Germinal center (tissue), 1 donor: ENCODE results near the gene CSNK1A1.
"Not testable (repeated sequence)": the region's sequence is repeated elsewhere in the genome, so short reads cannot be mapped to it uniquely, and the experiment has no call there.

Source experiments
- DNase-seq: peaks from one replicate; pipeline ENCODE4 v3.0.0; 2012; ENCODE audit warnings: mixed read lengths, low spot score

Gene CSNK1A1

GRCh38 chr5:149551227-149552037 is at the start of gene CSNK1A1:
TSS of gene CSNK1A1 (minus strand) at chr5:149551439. CDS start at chr5:149550964, 475 bp downstream.
- DNase-seq, result peak; percentile 99

GRCh38 chr5:149600932-149601331 is 49.7 kb upstream of the CSNK1A1 start:
- DNase-seq, result no peak

DNA sequence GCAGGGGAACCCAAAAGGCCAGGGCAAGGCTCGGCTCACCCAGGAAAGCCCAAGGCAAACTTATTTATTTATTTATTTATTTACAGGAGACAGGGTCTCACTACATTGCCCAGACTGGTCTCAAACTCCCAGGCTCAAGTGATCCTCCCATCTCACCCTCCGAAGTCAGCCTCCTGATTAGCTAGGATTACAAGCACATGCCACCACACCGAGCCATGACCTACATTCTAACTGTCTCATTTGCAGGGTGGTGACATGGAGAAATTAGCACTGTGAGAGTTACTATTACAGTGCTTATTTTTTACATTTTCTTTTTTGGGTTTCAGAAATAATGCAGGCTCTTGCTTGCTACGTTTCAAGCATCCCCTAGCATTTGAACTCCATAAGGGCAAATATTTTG is 48.1 kb upstream of the CSNK1A1 start:
- DNase-seq, result no peak

GRCh38 chr5:149598966-149599365 is 47.7 kb upstream of the CSNK1A1 start:
- DNase-seq, result no peak

GRCh38 chr5:149598234-149598633 is 47.0 kb upstream of the CSNK1A1 start:
- not testable (repeated sequence) for DNase-seq

- no peak for DNase-seq
Observed at GRCh38 chr5:149597618-149598017, 46.4 kb upstream of the CSNK1A1 start.

- DNase-seq, result no peak
Observed at GRCh38 chr5:149596712-149597111, 45.5 kb upstream of the CSNK1A1 start.

- DNase-seq, result not testable (repeated sequence)
Observed at GRCh38 chr5:149595105-149595504, 43.9 kb upstream of the CSNK1A1 start.

DNA sequence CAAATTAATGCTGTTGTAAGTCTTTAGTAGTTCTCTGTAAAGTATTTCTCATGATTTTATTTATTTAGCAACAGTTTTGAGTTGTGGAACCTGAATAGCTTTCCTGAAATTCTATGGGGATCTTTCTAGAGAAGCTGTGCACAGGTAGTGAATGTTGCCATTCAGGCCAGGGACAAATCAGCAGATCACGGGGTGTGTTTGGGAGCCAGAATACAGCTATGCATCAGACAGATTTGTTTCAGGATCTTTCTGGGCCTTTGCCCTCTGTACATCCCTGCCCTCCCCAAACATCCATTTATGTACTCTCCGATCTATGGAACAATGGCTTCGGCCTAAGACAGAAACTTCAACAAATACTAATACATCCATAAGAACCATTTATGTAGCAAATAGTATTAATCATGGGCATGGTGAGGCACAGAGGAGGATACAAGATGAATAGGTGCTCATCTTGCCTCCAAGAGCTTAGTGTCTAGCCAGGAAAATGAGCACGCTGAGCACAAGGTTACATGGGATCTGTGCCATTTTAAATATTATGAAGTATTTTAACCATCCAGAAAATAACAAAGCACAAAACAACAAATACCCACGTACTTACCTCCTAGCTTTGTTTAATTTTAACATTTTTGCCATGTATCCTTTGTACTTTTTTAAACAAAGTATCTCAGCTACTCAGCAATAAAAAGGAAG is 43.1 kb upstream of the CSNK1A1 start:
- DNase-seq, result no peak

GRCh38 chr5:149593370-149593769 is 42.1 kb upstream of the CSNK1A1 start:
- no peak for DNase-seq

DNA sequence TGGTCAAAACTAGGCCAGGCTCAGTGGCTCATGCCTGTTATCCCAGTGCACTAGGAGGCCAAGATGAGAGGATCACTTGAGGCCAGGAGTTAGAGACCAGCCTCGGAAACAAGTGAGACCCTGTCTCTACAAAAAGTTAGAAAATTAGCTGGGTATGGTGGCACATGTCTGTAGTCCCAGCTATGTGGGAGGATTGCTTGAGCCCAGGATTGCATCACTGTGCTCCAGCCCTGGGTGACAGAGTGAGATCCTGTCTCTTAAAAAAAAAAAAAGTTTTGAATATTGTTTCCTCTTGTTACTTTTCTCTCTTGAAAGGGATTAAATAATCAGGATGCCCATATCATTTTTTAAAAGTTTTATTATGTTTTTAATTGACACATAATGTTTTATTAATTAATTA is 37.7 kb upstream of the CSNK1A1 start:
- no peak for DNase-seq

- no peak for DNase-seq
Observed at GRCh38 chr5:149586708-149587318, 35.6 kb upstream of the CSNK1A1 start.

- no peak for DNase-seq
Observed at GRCh38 chr5:149585910-149586309, 34.7 kb upstream of the CSNK1A1 start.

DNA sequence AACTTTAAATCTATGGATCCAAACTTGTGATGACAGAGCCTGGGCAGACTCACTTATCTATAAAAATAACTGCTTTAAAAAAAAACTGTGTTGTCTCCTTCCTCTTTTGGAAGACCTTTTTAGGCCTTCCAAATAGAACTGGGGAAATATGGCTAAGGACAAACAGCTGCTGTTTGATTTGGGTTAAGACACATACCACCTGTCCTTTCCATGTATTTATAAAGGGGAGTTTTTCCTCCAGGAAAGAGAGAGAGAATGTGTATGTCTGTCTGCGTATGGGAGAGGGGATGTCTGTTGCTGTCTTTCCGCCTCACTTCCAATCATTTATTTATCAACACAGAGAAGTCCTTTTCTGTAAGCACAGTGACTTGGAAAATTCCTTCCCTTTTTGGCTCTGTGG is 32.9 kb upstream of the CSNK1A1 start:
- no peak for DNase-seq

GRCh38 chr5:149583394-149583793 is 32.2 kb upstream of the CSNK1A1 start:
- DNase-seq, result no peak

- no peak for DNase-seq
Observed at GRCh38 chr5:149581931-149582768, 30.9 kb upstream of the CSNK1A1 start.

DNA sequence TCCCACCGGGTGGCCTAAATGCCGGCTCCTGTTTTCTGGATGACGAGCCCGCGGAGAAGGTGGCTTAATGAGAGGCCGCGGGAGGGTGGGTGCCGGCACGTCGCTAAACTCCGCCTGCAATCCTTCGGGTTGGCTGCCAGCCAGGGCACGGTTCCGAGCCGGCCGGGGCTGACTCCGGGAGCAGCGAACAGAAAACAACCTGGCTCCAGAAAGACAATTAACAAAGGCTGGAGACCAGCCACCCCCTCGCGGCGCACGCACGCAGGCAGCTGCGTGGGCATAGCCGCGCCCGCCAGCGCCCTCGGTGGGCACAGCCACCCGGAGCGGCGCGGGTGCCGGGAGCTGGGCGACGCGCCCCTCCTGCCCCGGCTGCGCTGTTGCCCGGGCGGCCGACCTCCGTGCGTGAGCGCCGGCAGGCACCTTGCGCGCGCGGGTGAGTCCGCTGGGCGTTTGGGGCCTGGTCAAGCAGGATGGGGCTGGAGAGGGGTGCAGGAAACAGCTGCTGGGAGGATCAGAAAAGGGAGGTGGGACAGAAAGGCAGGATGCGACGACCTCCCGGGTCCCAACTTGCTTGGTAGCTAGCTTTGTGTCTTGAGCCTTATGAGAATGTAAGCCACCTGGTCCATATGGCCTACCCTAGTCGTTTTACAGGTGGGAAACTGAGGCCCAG is 30.1 kb upstream of the CSNK1A1 start, which contains the start of gene ARHGEF37:
ARHGEF37 (plus strand) TSS at position 307 of the 670 bp plus-strand sequence. CDS start 16,272 bp downstream, outside the sequence.
- DNase-seq, result peak; percentile 37

DNA sequence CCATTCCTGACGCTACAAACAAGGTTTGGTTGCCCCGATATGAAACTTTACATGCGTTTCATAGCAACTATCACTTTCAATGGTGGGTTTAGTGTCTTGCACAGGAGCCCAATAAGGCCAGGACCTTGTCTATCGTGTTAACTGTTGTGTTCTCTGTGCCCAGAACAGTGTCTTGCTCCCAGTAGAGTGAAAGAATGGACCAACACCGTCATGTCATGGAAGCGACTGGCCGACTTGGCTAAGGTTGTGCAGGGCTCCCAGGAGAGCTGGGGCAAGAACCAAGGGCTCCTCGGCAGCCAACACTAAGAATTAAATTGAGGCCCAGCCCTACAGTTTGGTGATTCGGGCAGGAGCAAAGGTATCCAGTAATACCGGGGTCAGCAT is 29.6 kb upstream of the CSNK1A1 start:
- no peak for DNase-seq

DNA sequence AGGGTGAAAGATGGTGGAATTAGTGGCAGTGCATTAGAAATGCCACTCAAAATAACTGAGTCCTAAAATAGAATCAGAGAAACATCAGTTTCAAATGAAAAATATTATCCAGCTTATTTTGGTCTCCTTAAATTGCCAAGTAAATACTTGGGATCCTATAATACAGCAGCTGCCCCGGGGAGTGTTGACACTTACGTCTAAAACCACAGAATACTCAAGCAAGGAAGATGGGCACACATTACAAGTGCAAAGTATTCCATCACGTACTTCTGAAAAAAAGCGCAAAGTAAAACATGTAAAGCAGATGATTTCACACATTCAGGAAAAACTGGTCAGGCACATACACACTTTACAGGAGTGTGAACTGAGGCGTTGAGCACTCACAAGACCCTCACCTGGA is 27.7 kb upstream of the CSNK1A1 start:
- DNase-seq, result no peak

DNA sequence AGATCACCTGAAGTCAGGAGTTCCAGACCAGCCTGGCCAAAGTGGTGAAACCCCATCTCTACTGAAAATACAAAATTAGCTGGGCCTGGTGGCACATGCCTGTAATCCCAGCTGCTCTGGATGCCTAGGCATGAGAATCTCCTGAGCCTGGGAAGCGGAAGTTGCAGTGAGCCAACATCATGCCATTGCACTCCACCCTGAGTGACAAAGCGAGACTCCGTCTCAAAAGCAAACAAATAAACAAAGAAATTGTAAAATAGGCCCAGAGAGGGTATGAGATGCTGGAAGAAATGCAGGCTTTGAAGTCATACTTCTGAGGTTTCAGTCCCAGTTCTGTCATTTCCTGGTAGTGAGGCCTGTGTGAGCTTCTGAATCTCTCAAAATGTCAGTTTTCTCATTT is 24.8 kb upstream of the CSNK1A1 start:
- DNase-seq, result no peak

- no peak for DNase-seq
Observed at GRCh38 chr5:149575131-149575530, 23.9 kb upstream of the CSNK1A1 start.
